ENCODE data around the gene SIX5.

GRCh38 chr19:45717983-45718650 is 50.9 kb downstream of the SIX5 start:
- TF ChIP-seq CTCF (conservative IDR thresholded peaks at IDR 0.05; ENCODE audit: low read length) (no peak), EZH2phosphoT487 (IDR thresholded peaks at IDR 0.05; ENCODE audit: borderline replicate concordance) (no peak)

Data from Loucy (cell line).